ENCODE measurements around the gene SND1.

The SND1 gene

GRCh38 chr7:128032605-128033235 is 380.7 kb downstream of the SND1 start:
- DNase-seq, result no peak

DNA sequence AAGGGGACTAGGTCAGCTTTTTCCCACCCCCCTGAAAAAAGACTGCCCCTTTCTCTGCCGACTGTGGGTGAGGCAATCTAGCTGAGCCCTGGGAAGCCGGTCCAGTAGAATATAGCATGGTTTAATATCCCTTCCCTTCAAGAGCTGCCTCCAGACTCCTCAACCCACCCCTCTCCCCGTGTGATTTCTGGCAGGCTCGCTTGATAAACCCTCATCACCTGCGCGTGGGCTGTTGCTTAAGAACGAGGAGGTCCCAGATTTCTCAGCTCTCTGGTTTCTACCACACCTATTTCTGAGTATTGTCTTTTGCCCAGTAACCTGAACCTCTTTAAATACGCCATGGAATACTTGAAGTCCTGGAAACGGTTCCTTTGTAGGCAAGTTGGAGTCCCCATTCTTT is 381.3 kb downstream of the SND1 start:
- DNase-seq, result no peak

DNA sequence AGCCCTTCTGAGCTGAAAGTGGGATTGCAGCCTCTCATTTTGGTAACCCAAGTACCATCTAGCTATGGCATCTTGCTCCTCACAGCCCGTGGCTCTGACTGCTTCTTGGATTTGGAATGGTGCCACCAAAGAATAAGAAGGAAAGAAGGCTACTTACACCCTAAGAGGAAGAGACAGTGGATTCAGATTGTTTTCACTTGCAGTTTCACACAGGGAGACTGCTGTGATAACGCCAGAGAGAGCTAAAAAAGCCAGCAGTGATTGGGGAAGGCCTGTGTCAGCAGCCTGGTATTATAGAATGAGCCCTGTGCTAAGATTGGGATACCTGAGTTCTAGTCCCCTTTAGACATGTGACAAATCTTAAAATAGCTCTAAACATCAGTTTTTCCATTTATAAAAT is 382.8 kb downstream of the SND1 start:
- no peak for DNase-seq

- no peak for DNase-seq
Observed at GRCh38 chr7:128035712-128036111, 383.7 kb downstream of the SND1 start.

DNA sequence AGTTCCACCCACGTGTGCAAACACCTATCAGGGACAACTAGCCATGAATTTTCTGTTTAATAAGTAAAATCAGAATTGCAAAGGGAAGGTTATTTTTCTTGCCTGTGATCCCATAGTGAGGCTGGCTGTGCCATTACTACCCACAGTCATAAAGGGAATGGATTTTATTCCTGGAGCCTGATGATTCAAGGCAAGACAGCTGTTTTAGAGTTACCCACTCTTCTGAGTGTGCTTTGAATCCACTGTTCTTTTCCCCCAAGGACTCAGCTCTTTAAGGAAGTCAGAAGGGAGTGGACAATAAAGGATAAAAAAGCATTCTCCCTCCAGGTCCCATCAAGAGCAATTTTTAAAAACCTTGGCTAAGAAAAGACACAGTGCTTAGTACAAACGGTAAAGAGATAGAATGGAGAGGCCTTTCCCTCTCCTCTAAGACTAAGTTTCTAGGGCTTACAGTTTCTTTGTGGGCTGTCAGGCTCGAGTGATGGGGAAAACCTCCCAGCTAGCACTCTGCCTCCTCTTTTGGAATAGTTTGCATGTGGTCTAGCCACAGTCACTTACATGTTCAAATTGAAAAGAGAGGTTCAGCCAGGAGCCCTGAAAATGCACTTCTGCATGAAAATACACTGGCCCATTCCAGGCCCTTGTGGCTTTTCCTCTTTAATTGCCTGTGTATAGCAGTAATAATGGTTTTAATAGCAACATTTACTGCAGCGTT is 384.4 kb downstream of the SND1 start:
- no peak for DNase-seq

DNA sequence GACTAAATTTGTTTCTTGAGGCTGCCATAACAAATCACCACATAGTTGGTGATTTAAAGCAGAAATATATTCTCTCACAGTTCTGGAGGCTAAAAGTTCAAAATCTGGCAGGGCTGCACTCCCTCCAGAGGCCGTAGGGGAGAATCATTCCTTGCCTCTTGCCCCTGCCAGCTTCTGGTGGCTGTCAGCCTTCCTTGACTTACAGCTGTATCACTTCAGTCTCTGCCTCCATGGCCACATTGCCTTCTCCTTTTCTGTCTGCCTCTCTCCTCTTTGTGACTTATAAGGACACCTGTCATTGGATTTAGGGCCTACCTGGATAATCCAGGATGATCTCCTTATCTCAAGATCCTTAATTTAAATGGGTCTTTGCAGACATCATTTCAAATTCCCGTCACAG is 385.1 kb downstream of the SND1 start:
- DNase-seq, result no peak

DNA sequence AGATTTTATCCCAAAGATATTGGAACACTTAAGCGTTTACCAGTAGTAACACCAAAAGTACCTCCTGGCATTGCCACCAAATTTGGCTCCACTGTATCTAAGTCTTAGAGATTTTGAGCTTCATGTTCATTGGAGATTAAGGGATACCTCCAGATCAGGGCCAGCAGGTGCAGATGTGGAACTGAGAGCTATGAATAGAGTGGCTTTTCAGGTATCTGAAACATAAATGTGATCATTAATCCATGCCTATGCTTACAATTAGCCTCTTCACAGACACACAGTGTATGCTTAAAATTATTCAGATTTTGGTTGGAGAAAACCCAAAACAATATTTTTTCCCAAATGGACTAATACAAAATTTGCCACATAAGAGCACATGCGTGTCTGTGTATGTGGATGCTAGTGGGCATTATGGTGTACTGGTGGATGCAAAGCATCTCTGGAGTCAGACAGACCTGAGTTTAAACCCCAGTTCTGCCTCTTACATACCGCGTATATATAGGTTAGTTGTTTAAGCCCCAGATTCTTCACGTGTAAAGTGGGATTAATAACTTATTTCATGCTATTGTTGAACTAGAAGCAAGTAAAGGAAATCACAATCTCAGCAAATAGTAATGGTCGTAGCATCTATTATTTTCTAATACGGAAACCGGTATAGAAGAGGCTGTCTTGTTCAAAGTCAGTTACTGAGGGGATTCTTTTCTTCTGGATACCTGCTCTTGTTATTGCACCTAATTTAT is 386.1 kb downstream of the SND1 start:
- DNase-seq, result no peak

DNA sequence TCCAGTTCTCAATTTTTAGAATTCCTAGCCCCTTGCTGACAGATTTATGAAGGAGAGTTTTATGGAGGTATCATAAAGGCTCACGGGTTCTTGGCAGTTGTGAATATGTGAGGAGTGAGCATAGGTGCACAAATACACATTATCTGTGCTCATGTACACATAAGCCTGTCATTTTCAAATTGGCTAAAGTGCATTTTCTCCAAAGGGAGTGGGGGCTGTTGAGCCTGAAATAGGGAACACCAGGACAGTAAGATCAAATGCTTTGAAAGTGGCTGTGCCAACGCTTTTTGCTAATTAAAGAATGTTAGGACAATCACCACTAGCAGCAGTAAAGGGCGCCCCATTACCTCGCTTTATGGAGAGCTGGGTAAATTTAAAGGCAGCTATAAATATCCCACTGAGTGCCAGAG is 387.6 kb downstream of the SND1 start:
- no peak for DNase-seq

GRCh38 chr7:128040205-128040604 is 388.2 kb downstream of the SND1 start:
- no peak for DNase-seq

DNA sequence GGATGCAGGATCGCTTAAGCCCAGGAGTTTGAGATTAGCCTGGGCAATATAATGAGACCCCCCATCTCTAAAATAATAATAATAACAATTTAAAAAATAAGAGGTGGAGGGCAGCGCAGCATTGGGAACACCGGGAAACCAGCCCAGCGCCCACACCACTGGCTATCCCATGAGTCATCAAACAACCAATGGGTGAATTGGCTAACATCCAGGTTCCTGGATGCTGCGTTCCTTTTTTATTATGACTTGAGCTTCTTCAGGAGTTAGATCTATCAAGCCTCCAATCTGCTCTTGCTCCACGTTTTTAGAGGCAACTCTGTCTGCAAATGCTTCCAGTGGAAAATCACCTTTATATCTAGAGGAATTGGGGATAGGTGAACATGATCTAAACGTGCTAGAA is 389.2 kb downstream of the SND1 start:
- no peak for DNase-seq

DNA sequence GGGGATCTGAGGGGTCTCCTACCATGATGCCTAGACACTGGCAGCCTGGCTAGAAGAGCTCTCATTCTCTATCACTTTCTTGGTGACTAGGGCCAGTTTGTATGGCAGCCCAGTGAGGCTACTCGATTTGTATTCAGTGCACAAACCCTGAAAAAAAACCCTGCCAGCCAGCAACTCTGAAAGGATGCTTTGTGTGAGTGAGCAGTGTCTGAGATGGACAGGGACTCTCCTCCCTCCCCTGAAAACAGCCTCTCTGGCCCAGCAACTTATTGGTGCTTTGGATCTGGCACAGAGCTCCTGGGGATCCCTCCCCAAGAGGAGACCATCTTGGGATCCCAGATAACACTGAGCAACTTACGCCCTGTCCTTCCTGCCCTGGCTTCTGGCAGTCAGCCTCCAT is 390.0 kb downstream of the SND1 start:
- no peak for DNase-seq

DNA sequence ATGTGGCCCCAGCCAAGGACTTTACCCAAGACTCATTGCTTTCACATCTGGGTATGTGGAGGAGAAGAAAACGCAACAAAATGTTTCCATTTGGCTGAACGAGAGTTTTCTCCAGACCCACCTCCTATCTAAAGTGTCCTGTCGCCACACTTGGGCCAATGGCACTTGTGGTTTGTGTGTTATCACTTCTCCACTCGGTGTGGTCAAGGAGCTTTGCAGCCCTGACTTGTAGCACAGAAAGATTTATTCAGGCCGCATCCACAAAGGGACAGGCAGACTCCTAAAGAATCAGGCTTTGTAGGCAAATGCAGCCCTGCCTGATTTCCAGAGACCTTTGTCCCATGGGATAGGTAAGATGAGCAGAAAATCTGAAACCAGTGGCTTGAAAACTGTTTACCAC is 392.1 kb downstream of the SND1 start:
- DNase-seq, result no peak

DNA sequence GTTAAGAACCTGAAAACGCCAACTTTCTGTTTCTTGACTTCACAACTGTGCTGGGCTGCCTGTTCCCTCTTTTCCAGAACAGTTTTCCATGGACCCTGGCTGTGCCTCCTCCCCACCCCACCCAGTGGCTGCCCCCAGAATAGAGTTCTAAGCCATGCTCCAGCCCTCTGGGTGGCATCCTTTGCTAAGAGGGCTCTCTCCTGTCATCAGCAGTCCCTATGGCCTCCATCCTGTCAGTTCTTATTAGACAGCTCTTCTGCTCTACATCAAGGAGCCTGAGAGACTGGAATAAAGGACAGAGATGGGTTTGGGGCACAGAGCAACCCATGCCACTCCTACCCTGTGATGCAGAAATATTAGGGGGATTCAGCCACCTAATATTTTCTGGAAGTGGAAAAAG is 393.2 kb downstream of the SND1 start:
- DNase-seq, result no peak

DNA sequence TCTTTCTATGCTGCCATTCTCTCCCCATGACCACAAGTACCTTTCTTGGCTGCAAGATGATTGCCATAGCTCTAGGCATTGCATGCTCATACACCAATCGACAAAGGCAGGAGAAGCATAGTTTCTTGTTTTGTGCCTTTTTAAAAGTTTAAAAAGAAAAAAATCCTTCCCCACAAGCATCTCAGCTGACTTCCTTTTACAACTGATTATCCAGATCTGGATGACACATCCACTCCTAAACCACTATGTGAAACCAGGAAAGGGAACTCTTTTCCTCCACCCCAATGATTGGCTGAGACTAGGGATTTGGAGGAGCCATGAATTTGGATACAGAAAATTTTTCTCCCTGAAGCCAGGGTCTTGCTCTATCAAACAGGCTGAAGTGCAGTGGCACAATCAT is 393.8 kb downstream of the SND1 start:
- DNase-seq, result no peak

DNA sequence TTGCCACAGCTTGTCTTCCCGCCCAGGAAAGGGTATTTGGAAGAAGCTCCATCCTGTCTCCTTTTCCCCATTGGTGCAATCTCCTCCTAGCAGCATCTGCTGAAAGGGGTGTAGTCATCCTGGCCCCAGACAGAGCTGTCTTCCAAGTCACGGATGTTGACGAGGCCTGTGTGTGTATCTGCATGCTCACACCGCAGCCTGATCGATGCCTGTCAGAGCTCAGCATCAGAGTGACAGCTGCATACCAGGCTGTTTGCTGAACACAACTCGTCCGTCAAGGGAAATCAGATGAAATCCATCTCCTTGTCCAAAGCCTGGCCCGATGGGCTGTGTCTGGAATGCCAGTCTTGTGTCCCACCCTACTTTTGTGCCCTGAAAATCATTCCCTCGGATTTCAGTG is 400.4 kb downstream of the SND1 start:
- no peak for DNase-seq

DNA sequence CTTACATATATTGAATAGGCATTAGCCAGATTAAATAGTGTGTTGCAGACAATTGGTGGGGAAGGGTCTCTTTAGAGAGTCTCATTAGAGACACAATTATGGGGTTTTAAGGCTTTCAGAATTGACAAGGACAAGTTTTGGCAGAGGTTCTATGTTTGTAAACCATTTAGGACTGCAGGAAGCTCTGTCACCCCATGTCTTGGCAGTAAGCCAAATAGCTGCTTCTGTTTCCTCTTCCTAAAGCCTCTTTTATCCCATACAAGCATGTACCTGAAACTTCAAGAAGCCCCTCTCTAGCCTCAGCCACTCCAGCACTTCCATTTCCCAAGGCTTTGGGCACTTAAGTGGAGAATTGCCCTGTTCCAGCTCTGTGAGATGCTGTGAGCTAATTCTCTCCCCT is 401.0 kb downstream of the SND1 start:
- DNase-seq, result no peak

DNA sequence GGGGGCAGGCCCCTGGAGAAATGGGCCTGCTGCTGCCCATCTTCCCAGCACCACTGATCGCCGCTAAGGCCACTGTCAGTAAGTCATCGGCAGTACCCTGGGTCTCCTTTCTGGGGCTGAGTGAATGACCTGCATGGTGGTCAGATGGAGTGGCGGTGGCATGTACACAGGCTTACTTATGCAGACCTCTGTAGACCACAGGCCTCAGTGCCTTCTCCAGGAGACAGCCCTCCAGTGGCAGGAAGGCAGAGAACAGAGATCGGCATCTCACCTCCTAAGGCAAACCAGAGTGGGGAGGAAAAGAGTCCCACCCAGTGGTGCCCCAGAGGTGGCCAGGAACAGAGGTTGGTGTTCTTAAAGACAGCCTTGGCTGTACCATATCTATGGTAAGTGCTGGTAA is 402.0 kb downstream of the SND1 start:
- DNase-seq, result no peak

DNA sequence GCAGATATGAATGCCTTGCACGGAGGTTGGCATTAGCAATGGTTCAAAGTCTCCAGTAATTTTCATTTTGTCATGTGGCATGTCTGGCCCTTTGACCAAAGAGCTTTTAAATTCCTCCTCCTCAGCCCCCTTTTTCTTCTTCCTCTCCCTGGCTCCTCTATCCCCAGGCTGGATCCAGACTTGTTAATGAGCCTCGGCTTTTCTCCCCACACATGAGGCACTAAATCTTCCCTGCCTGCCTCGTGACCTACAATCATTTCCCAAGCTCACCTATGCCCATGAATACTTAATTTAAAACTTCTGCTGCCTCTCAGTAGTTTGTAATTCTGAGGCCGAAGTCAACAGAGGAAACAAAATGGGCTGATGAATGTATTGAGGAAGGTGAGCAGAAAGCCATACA is 402.5 kb downstream of the SND1 start:
- DNase-seq, result no peak

DNA sequence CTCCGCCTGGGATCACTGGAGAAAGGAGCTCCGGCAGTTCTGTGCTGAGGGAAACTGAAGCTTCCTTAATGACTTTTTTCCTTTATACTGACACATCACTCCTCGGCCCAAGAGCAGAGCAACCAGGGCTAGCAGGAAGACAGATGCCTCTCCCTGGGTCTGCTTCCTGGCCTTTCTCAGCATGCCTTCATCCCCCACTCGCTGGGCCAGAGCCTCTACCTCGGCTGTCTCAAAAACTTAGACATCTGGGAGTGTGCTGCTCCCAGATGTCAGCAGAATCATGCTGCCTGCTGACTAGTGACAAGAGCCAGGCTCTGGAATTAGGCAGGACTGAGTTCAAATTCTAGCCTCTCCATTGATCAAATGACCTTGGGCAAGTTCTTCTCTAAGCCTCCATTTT is 403.6 kb downstream of the SND1 start:
- DNase-seq, result no peak

GRCh38 chr7:128056901-128057300 is 404.9 kb downstream of the SND1 start:
- no peak for DNase-seq

DNA sequence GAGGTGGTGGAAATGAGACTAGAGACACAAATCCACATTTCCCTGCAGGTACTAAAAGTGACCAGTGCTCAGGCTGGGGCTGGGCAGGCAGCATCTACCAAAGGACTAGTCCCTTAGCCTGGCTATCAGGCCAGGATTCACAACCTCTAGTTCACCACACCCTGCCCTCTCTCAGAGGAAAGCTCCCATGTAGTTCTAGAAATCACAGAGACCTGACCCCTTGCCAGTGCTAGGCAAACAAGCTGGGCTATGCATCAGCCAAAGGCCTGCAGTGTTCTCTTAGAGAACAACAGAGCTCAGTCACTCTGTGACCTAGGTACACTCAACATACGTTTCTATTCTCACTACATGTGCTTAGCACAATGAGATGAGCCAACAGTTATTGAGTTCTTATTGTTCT is 405.9 kb downstream of the SND1 start:
- DNase-seq, result no peak

- no peak for DNase-seq
Observed at GRCh38 chr7:128059143-128059988, 407.4 kb downstream of the SND1 start.

DNA sequence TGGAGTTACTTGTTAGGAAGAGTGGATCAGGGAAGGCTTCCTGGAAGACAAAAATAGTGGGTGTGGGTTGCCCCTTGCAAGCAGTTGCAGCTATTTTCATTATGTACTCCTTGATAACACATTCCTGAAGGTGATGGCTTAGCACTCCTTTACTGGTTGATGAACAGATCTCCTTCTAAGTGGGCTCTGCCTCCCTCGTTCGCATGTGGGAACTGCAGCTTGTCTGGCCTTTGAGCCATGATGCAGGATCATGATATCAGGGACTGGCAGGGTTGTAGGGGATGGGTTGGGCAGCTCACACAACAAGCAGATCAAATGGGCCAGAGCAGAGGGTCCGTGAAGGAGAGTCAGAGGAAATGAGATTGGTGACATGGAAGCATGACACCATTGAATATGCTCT is 408.0 kb downstream of the SND1 start:
- DNase-seq, result no peak
